ENCODE data around the gene ATP6V0E2.
A peak's percentile ranks its signal among the peaks of the same experiment; 100 is the strongest.
"Not testable (repeated sequence)": the region's sequence is repeated elsewhere in the genome, so short reads cannot be mapped to it uniquely, and the experiment has no call there.

Gene ATP6V0E2

DNA sequence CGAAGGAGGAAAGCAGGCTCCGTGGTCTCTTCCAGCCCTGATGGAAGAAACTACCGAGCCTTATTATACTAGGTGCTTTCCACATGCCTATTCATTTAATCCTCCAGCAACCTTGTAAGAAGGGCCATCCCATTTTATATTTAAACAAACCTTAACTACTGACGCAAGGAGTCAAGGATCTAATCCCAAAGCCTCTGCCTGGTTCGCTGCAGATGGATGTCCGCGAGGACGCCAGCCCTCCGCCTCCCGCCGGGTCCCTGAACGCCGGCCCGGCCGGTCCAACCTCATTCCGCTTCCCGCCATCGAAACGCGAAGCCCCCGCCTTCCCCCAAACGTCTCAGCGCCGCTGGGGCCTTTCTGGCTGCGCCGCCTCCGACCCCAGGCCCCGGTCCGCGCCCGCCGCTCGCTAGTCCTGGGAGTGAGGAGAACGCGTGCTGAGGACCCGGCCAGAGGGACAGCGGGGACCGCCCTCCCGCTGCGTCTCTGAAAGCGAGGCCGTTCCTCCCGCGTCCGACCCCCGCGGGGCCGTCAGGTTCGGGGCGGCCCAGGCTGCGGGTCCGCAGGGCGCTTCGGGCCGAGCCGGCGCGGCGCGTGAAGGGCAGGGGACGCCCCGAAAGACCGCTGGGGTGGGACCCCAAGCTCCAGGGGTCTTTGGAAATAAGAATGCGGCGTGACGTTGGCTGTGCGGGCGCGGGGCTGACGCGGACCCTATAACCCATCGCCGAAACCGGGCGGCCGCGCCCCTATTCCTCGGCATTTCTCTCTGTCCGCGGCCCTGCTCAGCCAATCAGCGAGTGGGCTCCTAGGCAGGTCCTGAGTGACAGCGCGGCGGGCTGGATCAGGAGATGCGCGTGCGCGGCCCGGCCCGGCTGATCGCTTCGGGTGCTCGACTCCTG is at the start of gene ATP6V0E2:
ATP6V0E2 (plus strand) TSS at position 896 of the 896 bp plus-strand sequence. CDS start 97 bp downstream, outside the sequence.
- DNase-seq (ENCODE audit: low read depth in 2 of 2), result peak; percentile 89 to 92

DNA sequence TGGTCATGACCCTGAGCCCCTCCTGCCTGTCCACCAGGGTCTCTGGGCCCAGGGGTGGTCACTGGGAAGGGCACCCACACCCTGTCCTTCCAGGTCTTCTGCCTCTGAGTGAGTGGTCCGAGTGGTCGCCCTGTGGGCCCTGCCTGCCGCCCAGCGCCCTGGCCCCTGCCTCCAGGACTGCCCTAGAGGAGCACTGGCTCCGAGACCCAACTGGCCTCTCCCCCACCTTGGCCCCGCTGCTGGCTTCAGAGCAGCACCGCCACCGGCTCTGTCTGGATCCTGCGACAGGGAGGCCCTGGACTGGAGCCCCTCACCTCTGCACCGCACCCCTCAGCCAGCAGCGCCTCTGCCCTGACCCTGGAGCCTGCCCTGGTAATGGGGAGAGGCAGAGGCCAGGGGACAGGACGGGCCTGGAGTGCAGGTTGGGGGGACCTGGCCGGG is 49.4 kb upstream of the ATP6V0E2 start:
- no peak for DNase-seq (ENCODE audit: low read depth in 2 of 2)

DNA sequence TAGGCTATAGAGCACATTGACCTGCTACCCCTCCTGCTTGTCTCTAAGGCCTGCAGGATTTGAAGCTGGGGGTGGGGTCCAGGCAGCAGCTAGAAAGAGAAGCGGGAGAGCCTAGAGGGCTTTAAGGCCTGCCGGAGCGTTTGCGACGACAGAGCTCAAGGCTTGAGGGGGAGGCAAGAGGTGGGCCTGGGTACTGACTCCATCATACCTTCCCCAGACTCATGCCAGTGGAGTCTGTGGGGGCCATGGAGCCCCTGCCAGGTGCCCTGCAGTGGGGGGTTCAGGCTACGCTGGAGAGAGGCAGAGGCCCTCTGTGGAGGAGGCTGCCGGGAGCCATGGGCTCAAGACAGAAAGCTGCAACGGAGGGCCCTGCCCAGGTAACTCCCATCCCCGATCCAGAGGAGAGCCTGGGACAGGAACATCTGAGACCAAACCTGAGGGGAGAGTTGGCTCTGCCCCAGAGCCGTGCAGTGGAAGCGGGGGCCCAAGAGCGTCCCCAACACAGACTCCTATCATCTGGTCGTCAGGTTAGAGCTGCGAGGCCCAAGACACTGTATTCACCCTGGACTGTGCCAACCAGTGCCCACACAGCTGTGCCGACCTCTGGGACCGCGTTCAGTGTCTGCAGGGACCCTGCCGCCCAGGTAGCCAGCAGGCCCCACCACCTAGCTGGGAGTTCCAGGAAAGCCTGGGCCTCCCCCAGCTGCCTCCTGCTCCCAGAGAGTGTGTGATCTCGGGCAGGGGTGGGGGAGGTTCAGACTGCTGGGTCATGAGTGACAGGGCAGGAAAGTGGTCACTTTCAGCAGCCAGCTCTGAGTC is 48.8 kb upstream of the ATP6V0E2 start:
- no peak for DNase-seq (ENCODE audit: low read depth in 2 of 2)

DNA sequence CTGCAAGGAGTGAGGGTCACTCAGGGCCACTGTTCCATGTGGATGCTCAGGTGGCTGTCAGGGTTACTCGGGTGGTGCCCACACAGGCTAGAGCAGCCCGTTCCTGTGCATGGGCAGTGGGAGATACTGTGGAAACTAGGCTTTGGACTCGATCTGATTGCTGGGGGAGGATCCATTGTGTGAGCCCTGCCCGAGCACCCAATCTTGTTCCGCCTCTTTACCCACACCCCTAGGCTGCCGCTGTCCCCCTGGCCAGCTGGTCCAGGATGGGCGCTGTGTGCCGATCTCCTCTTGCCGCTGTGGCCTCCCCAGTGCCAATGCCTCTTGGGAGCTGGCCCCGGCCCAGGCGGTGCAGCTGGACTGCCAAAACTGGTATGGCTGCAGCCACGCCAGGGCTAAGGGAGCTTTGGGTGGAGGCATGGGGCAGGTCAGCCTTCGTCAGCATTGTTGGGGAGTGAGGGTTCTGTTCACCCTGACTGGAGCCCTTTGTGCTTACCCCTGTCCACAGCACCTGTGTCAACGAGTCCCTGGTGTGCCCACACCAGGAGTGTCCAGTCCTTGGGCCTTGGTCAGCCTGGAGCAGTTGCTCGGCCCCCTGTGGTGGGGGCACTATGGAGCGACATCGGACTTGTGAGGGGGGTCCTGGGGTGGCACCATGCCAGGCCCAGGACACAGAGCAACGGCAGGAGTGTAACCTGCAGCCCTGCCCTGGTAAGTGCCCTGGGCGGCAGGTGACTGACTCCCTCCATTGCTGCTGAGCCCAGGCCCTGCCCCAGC is 48.0 kb upstream of the ATP6V0E2 start:
- no peak for DNase-seq (ENCODE audit: low read depth in 2 of 2)

DNA sequence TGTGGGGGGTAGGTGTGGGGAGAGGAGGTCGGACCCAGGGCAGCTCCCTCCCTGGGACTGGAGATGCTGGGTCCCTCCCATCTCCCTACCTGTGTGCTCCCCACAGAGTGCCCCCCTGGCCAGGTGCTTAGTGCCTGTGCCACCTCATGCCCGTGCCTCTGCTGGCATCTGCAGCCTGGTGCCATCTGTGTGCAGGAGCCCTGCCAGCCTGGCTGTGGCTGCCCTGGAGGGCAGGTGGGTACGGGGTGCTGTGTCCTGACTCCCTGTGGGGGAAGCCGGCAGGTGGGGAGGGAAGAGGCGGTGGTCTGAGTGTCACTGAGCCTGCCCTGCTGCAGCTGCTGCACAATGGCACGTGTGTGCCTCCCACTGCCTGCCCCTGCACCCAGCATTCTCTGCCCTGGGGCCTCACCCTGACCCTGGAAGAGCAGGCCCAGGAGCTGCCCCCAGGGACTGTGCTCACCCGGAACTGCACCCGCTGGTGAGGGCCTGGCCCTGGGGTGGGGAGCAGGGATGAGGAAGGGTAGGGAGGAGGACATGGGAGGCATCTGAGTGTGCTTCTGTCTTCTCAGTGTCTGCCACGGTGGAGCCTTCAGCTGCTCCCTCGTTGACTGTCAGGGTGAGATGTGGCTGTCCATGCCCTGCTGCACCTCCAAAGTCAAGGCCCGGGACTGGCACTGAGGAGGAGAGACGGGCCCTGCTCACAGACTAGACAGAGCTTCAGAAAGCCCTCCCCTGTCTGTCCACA is 47.3 kb upstream of the ATP6V0E2 start:
- no peak for DNase-seq (ENCODE audit: low read depth in 2 of 2)

DNA sequence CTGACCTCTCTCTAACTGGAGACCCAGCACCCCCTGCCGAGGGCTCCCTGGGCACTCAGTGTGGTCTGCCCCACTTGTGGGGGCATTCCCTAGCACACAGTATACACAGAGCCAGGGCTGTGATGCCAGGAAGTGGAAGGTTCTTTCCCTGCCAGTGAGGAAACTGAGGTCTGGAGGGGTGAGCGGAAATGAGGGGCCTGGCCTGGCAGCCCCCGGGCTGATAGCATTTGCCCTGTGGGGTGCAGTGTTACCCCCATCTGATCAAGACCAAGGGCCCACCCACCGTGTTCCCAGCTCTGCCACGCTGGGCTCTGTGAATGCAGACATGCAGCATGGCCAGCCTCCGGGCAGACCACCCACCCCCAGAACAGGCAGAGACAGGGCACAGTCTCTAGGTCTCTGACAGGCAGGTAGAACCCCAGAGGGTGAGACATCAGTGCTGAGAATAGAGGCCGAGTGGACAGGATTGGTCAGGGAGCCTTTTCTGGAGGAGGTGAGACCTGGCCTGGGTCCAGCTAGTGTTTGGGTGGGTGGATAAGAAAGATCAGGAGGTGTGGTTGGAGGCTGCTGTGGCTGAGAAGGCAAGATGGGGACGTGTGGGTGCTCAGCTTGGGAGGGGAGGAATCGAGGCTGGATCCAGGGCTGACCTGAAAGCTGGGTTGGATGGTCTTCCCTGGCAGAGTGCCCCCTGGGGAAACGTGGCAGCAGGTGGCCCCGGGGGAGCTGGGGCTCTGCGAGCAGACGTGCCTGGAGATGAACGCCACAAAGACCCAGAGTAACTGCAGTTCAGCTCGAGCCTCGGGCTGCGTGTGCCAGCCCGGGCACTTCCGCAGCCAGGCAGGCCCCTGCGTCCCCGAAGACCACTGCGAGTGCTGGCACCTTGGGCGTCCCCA is 46.4 kb upstream of the ATP6V0E2 start:
- DNase-seq (ENCODE audit: low read depth in 2 of 2), result no peak

DNA sequence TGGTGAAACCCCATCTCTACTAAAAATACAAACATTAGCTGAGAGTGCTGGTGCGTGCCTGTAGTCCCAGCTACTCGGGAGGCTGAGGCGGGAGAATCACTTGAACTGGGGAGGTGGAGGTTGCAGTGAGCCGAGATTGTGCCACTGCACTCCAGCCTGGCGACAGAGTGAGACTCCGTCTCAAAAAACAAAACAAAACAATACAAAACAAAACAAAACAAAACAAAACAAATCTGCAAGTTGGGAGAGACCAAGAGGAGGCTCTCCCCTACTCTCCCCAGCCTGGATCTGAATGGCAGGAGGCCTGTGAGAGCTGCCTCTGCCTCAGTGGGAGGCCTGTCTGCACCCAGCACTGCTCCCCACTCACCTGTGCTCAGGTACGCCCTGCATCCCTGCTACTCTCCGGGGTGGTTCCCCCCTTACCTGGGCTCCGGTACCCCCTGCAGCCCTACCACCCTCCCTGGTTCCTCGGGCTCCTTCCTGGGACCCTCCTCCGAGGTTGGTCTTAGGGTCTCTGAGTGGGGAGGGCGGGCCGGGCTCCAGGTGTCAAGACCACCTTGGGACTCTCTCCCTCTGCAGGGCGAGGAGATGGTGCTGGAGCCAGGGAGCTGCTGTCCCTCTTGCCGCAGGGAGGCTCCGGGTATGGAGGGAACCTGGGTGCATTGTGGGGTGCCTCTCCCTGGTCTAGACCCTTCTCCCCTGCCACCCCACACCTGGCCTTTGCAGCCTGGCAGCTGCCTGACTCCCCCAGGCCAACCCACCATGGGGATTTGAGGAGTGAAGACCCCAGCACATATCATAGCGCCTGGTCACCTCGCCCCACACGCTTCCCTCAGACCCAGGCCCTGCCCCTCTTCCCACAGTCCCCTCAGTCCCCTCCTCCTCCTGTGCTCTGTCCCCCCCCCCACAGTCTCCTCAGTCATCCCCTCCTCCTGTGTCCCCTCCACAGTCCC is 45.1 kb upstream of the ATP6V0E2 start:
- DNase-seq (ENCODE audit: low read depth in 2 of 2), result no peak

DNA sequence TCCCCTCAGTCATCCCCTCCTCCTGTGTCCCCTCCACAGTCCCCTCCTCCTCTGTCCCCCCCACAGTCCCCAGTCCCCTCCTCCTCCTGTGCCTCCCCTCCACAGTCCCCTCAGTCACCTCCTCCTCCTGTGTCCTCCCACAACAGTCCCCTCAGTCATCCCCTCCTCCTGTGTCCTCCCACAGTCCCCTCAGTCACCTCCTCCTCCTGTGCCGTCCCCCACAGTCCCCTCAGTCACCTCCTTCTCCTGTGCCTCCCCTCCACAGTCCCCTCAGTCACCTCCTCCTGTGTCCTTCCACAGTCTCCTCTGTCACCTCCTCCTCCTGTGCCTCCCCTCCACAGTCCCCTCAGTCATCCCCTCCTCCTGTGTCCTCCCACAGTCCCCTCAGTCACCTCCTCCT is 43.2 kb upstream of the ATP6V0E2 start:
- not testable (repeated sequence) for DNase-seq (ENCODE audit: low read depth in 2 of 2)

DNA sequence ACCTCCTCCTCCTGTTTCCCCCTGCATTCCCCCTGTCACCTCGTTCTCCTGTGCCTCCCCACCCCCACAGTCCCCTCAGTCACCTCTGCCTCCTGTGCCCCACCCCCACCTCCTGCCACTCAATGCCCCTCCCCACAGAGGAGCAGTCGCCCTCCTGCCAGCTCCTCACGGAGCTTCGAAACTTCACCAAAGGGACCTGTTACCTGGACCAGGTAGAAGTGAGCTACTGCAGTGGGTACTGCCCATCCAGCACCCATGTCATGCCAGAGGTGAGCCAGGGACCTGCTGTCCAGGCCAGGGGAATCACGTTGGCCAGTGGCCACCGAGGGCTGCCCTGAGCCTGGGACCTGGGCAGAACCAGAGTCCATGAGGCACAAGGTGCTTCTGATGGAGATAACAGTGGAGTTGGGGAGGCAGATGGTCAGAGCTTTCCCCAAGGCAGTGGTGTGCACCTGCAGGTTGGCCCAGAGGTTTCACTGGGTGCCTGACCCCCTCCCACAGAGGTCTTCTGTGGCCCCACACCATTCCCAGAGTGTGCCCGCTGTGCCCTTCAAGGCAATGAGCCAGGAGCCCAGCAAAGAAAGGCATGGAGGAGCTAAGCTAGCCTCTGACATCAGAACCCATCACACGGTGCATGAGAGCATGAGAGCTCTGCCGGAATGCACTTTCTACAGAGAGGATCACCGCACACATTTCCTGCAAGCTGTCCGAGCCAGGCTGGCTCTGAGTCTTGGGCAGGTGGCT is 42.6 kb upstream of the ATP6V0E2 start:
- no peak for DNase-seq (ENCODE audit: low read depth in 2 of 2)

DNA sequence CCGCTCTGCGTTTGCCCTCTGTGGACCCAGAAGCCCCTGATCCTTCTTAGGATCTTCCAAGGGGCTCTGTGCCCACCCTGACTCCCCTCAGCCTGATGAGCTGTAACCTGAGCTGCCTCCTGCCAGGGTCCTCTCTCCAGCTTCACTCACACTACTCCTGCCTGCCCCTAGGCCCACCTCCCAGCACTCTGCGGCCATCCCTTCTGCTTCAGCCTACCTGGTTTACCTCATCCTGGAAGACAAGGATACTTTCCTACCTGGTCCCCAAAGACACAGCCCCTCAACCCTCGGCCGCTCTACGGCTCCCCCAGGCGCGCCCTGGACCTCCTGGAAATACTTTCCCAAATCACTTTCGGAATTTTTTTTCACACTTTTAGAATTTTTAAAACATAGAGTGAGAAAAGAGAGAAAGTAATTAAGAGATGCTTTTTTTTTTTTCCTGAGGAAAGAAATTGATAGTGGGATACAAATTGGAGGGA is 42.0 kb upstream of the ATP6V0E2 start:
- no peak for DNase-seq (ENCODE audit: low read depth in 2 of 2)

DNA sequence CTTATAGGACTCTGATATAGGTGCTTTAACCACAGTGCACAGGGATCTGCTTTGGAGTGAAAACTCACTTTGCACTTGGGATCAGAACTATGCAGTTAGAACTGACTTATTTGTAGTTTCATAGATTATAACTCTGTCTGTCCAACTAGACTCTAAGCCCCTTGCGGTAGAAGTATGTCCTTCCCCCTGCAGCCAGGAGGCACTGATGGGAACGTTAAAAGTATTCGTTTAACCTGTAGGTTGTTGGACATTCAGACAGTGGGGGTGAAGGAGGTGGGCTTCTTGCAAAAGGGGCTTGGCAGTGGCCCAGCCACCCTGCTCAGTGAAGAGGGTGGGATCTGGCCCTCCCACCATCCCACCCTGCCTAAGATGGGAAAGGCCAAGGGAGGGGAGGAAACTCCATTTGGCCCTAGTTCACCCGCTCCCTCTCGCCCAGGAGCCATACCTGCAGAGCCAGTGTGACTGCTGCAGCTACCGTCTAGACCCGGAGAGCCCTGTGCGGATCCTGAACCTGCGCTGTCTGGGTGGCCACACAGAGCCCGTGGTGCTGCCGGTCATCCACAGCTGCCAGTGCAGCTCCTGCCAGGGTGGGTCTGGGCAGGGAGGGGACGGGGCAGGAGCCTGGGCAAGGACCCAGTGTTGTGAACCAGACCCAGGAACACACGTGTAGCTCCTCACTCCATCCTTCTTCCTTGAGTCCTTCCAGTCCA is 41.3 kb upstream of the ATP6V0E2 start:
- no peak for DNase-seq (ENCODE audit: low read depth in 2 of 2)

DNA sequence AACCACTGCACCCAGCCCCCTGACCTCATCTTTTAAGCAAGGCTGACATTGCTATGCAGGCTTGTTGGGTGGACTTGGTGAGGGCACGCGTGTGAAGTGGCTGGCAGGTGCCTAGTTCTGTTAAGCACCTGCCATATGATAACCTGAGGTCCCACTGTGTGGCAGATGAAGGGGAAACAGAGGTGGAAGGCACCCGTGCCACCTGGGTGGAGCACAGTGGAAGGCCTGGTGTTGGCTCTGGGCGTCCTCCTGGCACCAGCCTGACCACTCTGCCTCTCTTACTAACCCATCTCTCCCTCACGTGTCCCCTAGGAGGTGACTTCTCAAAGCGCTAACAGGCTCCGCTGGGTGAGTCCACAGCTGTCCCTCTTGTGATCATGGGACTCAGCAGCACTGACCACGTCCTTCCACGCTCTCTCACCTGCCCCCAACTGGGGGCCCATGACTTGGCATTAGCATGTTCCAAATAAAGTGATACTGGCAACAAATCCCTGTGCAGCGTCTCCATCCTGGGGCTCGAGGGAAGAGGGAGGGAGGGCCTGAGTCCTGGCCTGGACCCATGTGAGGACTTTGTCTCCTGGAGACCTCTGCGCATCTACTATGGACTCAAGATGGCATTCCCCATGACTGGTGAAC is 40.2 kb upstream of the ATP6V0E2 start:
- no peak for DNase-seq (ENCODE audit: low read depth in 2 of 2)

DNA sequence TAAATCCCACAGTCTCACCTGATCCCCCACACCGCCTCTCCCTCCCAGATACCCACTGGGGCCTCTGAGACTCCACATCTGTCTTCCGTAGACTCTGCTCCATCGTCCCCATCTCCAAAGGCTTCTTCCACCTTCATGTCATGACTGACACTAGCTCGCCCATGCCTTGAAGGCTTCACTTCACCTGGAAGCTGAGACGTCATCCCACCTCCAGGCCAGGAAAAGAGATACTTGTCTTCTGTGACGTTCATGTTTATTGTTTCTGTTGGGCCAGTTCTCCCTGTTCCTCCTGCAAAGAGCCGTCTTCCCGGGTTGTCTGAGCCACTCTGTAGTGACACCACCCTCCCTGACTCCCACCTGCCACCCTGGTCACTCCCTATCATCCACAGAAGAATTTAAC is 39.2 kb upstream of the ATP6V0E2 start:
- DNase-seq (ENCODE audit: low read depth in 2 of 2), result no peak

DNA sequence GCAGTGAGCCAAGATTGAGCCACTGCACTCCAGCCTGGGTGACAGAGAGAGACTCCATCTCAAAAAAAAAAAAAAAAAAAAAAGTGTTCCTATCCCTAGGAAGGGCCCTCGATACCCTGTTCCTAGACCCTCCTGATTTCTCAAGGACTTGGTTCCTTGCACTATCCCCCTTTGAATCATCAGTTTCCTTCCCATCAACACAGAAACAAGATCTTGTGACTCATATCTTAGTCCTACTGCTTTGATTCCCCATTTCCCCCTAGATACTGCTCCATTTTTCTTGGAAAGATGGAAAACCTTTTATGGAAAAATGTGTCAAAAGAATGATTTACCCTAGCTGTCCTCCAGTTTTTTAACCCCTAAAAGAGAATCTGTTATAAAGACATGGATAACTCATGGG is 37.3 kb upstream of the ATP6V0E2 start:
- DNase-seq (ENCODE audit: low read depth in 2 of 2), result no peak

DNA sequence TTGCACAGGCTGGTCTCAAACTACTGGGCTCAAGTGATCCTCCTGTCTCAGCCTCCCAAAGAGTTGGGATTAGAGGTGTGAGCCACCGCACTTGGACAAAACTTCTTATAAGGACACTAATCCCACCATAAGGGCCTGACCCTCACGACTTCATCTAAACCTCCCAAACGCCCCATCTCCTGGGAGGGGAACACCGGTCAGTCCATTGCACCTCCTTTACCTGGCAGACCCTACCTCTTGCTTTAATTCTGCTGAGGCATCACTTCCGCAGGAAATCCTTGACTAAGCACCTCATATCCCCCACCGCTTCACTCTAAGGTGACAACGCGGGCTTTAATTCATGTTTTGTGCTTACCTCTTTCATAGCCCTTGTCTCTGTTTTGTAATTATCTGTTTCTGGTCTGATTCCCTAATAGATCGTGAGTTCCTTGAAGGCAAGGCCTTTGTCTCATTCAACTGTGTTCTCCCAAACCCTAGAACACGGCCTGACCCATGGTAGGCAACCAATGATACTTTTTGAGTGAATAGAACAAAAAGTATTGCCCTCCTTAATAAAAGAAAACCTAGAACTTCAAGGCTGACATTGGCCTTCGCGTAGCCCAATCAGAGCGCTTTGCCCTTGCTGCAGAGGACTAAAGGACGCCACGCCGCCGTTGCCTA is 36.1 kb upstream of the ATP6V0E2 start:
- no peak for DNase-seq (ENCODE audit: low read depth in 2 of 2)

DNA sequence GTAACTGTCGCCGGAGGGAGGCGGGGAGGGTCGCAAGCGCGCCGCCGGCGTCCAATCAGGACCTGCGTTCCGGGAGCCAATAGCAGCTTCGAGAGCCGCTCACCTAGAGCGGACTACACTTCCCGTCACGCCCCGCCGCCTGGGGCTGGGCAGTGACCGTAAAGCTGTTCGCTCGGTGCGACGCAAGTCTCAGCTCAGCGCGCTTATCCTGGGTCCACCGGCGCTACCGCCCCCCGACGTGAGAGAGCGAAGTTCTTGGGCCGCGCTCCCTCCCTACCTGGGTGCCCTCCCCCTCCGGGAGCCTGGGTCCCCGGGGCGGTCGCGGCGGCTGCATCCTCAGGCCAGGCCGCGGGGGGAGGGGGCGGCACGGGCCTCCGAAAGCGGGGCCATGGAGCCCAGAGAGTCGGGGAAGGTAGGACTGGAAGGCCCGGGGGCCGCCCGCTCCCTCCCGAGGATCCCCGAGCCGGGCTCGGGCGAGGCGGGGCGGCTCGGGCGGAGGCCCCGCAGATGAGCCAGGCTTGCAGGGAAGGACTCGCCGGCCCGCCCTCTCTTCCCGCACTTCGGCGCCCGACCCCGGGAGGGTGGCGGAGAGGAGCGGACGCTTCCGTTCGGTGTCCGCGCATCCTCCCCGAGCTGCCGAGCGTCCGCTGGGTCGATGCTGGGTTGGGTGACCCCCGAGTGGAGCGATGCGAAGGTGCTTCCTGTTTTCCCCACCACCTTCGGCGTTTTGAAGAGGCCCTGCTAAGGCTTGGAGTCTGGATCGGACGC is 35.4 kb upstream of the ATP6V0E2 start, which contains the start of gene ZNF862:
ZNF862 (plus strand) TSS at position 152 of the 768 bp plus-strand sequence; CDS start at position 389, 237 bp downstream.
- peak; percentile 92 to 93 for DNase-seq (ENCODE audit: low read depth in 2 of 2)
